IMR-90 (cell line): ENCODE data around the gene MCF2L. TPM values are rescaled to one million over a fixed set of nuclear protein-coding genes. Genes with fewer than 3 reads are reported as not detected.

Experiments
- ATAC-seq: fragments of 200-7000 bp; cut with Tn5 transposase; 2 replicates; pipeline ENCODE4 v1.9.1; 2020; ENCODE audit warnings: low read depth, mild to moderate bottlenecking, moderate library complexity
- BruUV-seq: library from RNA; stranded (reverse); fragments of 400-500 nt; replicated peaks from 2 replicates; lab custom pipeline; 2021; lab: Mats Ljungman, UMichigan
- CTCF ChIA-PET: fragments of 300-600 bp; formaldehyde crosslinking; extraction: SDS; loops from one replicate; lab custom pipeline; 2021; ENCODE audit warnings: antibody characterized with exemption; lab: Yijun Ruan, JAX
- POLR2A ChIA-PET: fragments of 300-600 bp; sonication (Branson Sonifier 250); formaldehyde crosslinking; loops from one replicate; lab custom pipeline; 2022; ENCODE audit warnings: antibody characterized with exemption; ENCODE audit not compliant: unreplicated experiment; lab: Charles Lee
- DNase-seq: peaks from one replicate; pipeline ENCODE4 v3.0.0; 2013
- H2AFZ ChIP-seq: replicated peaks from 2 replicates; pipeline ENCODE3; 2013; ENCODE audit warnings: low read length, mild to moderate bottlenecking; ENCODE audit not compliant: poor library complexity
- H2AK5ac ChIP-seq: 2 replicates; pipeline ENCODE4 v1.6.1; 2013; ENCODE audit warnings: low read depth, low read length, inconsistent platforms
- H2AK9ac ChIP-seq: replicated peaks from 2 replicates; pipeline ENCODE3; 2013; ENCODE audit warnings: mild to moderate bottlenecking, low read depth, low read length, moderate library complexity; ENCODE audit not compliant: poor library complexity
- H2BK120ac ChIP-seq: 2 replicates; pipeline ENCODE4 v1.6.1; 2013; ENCODE audit warnings: low read depth, low read length, inconsistent platforms
- H2BK15ac ChIP-seq: 3 replicates; pipeline ENCODE4 v1.6.1; 2013; ENCODE audit warnings: low read depth, low read length, inconsistent platforms
- H2BK20ac ChIP-seq: 2 replicates; pipeline ENCODE4 v1.6.1; 2013; ENCODE audit warnings: low read depth, mild to moderate bottlenecking, inconsistent platforms, low read length, moderate library complexity
- H2BK5ac ChIP-seq: 2 replicates; pipeline ENCODE4 v1.6.1; 2013; ENCODE audit warnings: mild to moderate bottlenecking, low read depth, low read length, inconsistent platforms; ENCODE audit not compliant: poor library complexity, severe bottlenecking
- H3K14ac ChIP-seq: replicated peaks from 2 replicates; pipeline ENCODE4 v1.6.1; 2013; ENCODE audit warnings: low read depth, low read length, inconsistent platforms
- H3K18ac ChIP-seq: 2 replicates; pipeline ENCODE4 v1.6.1; 2013; ENCODE audit warnings: low read depth, low read length, control low read depth
- H3K23ac ChIP-seq: 2 replicates; pipeline ENCODE4 v1.6.1; 2013; ENCODE audit warnings: low read depth, low read length, inconsistent platforms
- H3K27ac ChIP-seq: 2 replicates; pipeline ENCODE4 v1.5.1; 2013; ENCODE audit warnings: mild to moderate bottlenecking, control low read depth, low read length; ENCODE audit not compliant: insufficient read depth
- H3K27me3 ChIP-seq: 2 replicates; pipeline ENCODE4 v1.6.1; 2013; ENCODE audit warnings: low read length; ENCODE audit not compliant: control insufficient read depth, insufficient read depth
- H3K36me3 ChIP-seq: 2 replicates; pipeline ENCODE4 v1.6.1; 2013; ENCODE audit warnings: low read length, mixed read lengths; ENCODE audit not compliant: control insufficient read depth, insufficient read depth
- H3K4ac ChIP-seq: 2 replicates; pipeline ENCODE4 v1.6.1; 2013; ENCODE audit warnings: low read depth, low read length, inconsistent platforms
- H3K4me1 ChIP-seq: 2 replicates; pipeline ENCODE4 v1.6.1; 2013; ENCODE audit warnings: low read length, mixed read lengths; ENCODE audit not compliant: control insufficient read depth, insufficient read depth
- H3K4me2 ChIP-seq: 2 replicates; pipeline ENCODE4 v1.6.1; 2013; ENCODE audit warnings: low read depth, mild to moderate bottlenecking, control low read depth, low read length, moderate library complexity
- H3K4me3 ChIP-seq: 2 replicates; pipeline ENCODE4 v1.5.1; 2013; ENCODE audit warnings: low read depth, mild to moderate bottlenecking, control low read depth, low read length, moderate library complexity; ENCODE audit not compliant: insufficient read depth
- H3K56ac ChIP-seq: 2 replicates; pipeline ENCODE4 v1.6.1; 2013; ENCODE audit warnings: low read length, inconsistent platforms; ENCODE audit not compliant: insufficient read depth; ENCODE audit errors: extremely low read depth
- H3K79me1 ChIP-seq, 2 experiments: 2 replicates each; pipeline ENCODE4 v1.6.1; 2013; ENCODE audit warnings: low read length in 2 of 2, inconsistent platforms in 1 of 2, low read depth in 1 of 2
- H3K9ac ChIP-seq: 2 replicates; pipeline ENCODE4 v1.6.1; 2013; ENCODE audit warnings: low read depth, low read length, control low read depth
- H3K9me1 ChIP-seq: 2 replicates; pipeline ENCODE4 v1.6.1; 2013; ENCODE audit warnings: low read length, inconsistent platforms; ENCODE audit not compliant: insufficient read depth
- H3K9me3 ChIP-seq: 2 replicates; pipeline ENCODE4 v1.6.1; 2013; ENCODE audit warnings: low read length; ENCODE audit not compliant: control insufficient read depth, insufficient read depth
- H4K20me1 ChIP-seq: 2 replicates; pipeline ENCODE4 v1.6.1; 2013; ENCODE audit warnings: low read length, inconsistent platforms; ENCODE audit not compliant: insufficient read depth
- H4K5ac ChIP-seq: 2 replicates; pipeline ENCODE4 v1.6.1; 2013; ENCODE audit warnings: mild to moderate bottlenecking, low read depth, low read length, control low read depth
- H4K8ac ChIP-seq, 2 experiments: 2 replicates each; pipeline ENCODE4 v1.6.1; 2013; ENCODE audit warnings: low read depth in 2 of 2, low read length in 2 of 2, control low read depth in 1 of 2, inconsistent platforms in 1 of 2
- H4K91ac ChIP-seq: 2 replicates; pipeline ENCODE4 v1.6.1; 2013; ENCODE audit warnings: low read depth, low read length, inconsistent platforms; ENCODE audit not compliant: insufficient read depth
- RAD21 ChIP-seq: IDR thresholded peaks from 2 replicates; pipeline ENCODE4 v1.6.1; 2012; ENCODE audit warnings: low read length, improper control_type of control experiment
- SMC3 ChIP-seq: fragments of 150-350 bp; IDR thresholded peaks from 2 replicates; pipeline ENCODE4 v1.6.1; 2016; ENCODE audit warnings: low read depth, mild to moderate bottlenecking, antibody characterized with exemption, low read length, moderate library complexity
- WGBS, 2 experiments: methylation state at CpG; one replicate each; pipeline versions ENCODE4 v1.1.5 to v1.1.7; 2013; ENCODE audit warnings: missing lambda C conversion rate in 2 of 2; ENCODE audit not compliant: insufficient read length in 1 of 2; ENCODE audit errors: extremely low coverage in 2 of 2; 5-methylcytosine and 5-hydroxymethylcytosine counted together
- dilution Hi-C: fragments of 300-500 bp; cut with HindIII; formaldehyde crosslinking; loops from one replicate; pipeline ENCODE4 v1.14.3; 2018; ENCODE audit warnings: low sequenced_read_pairs; ENCODE audit not compliant: unreplicated experiment
- in situ Hi-C: fragments of 300-500 bp; cut with MboI; formaldehyde crosslinking; loops from 3 replicates; pipeline ENCODE4 v1.14.3; 2019; ENCODE audit warnings: low sequenced_read_pairs, inconsistent platforms, mixed read lengths
- intact Hi-C: fragments of 100-400 bp; cut with micrococcal nuclease; formaldehyde crosslinking; loops from 2 replicates; pipeline ENCODE4 v1.10.0; 2022
- polyA plus RNA-seq, 3 experiments: library from polyadenylated mRNA; depleted of rRNA; stranded (reverse); fragments of >200 nt; gene quantifications; 2 replicates each; pipeline ENCODE4 v1.2.3, GENCODE V29; 2012; ENCODE audit warnings: low replicate concordance in 1 of 3
- total RNA-seq: library from RNA; depleted of rRNA; stranded (reverse); fragments of >200 nt; gene quantifications from 2 replicates; pipeline ENCODE4 v1.2.3, GENCODE V29; 2012

The MCF2L gene
- total and polyA plus RNA-seq, 2 of the 4 experiments (the other 2 are of a cell fraction) = 0.18 TPM; not detected in 1

DNA sequence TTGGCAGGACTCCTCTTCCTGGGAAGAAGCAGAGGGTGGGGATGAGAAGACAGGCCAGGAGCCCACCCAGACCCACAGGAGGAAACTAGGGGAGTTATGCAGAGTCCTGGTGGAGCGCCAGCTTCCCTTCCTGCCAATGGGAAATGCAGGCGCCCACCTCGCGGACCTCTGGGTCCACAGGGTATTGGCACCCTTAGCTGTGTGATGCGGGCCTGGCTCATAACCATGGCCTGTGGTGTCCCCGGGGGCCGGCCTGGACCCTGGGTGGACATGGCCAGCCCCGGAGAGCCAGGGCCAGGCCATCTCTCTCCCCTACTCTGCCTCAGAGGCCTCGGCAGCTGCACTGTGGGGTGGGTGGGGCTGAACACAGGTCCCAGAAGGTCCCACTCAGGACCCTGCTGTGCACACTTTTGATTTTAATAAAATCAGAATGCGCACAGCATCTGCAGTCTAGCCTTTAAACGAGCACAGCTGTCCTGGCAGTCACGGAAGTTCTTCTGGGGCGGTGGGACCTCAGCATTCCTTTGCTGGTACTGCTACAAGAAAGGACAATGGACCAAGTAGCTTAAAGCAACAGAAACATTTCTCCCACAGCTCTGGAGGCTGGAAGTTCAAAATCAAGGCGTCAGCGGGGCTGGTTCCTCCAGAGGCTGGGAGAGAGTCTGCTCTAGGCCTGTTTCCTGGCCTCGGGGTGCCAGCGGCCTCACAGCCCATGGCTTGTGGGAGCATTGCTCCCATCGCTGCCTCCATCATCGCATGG is 155.4 kb downstream of the MCF2L start:
- H3K4me2 ChIP-seq = no peak overlapping the region
- no peak overlapping the region for H3K4ac ChIP-seq
- in situ Hi-C loops = no loop called here
- no peak overlapping the region for H2BK20ac ChIP-seq
- no peak overlapping the region for H3K18ac ChIP-seq
- H3K9me1 ChIP-seq = peaks cover 8% of the 10 kb centered on the region; the same call in 1 of the 2 replicates
- no peak overlapping the region for H3K9ac ChIP-seq
- H2BK15ac ChIP-seq = no peak overlapping the region
- ChIA-PET POLR2A (no interaction called here), CTCF (no interaction called here)
- H3K9me3 ChIP-seq = no peaks in the 10 kb centered on the region
- DNase-seq (no peak), ATAC-seq (no peak)
- H3K4me3 ChIP-seq = no peak overlapping the region
- H4K91ac ChIP-seq = no peak overlapping the region
- WGBS, 2 experiments = 94% methylated on average over 5 of the region's 19 CpGs; no CpG with 5 or more reads in 1 of the 2 experiments
- no peak overlapping the region for H3K14ac ChIP-seq
- no peaks in the 10 kb centered on the region for H3K79me1 ChIP-seq
- peaks cover 3% of the 10 kb centered on the region; the same call in 1 of the 2 replicates for H3K4me1 ChIP-seq
- no peaks in the 10 kb centered on the region for H3K36me3 ChIP-seq
- H3K56ac ChIP-seq = no peak overlapping the region
- TF ChIP-seq RAD21 (no peak), SMC3 (no peak)
- H3K23ac ChIP-seq = no peak overlapping the region
- no peak overlapping the region for H4K5ac ChIP-seq
- intact Hi-C loops = no loop called here
- no peak overlapping the region for H3K27ac ChIP-seq
- H4K20me1 ChIP-seq = no peaks in the 10 kb centered on the region
- H2AK9ac ChIP-seq = peak overlapping the region; percentile 5
- dilution Hi-C loops = no loop called here
- H2BK120ac ChIP-seq = no peak overlapping the region
- no TSS peak for BruUV-seq
- no peak overlapping the region for H2AFZ ChIP-seq
- H2AK5ac ChIP-seq = no peak overlapping the region
- H4K8ac ChIP-seq = no peak overlapping the region
- H3K27me3 ChIP-seq = peaks cover 6% of the 10 kb centered on the region; the same call in 1 of the 2 replicates
- no peak overlapping the region for H2BK5ac ChIP-seq
